Fibroblast of lung (primary cell): ENCODE measurements around the gene ACP1.

Experiments
- CTCF ChIP-seq, 2 donors: IDR thresholded peaks in 1 of 2; conservative IDR thresholded peaks in 1 of 2; 1 replicate in 1 of 2; 2 replicates in 1 of 2; pipeline ENCODE4 v1.5.1; 2011 to 2012; ENCODE audit warnings: low read length in 2 of 2, control low read depth in 1 of 2, inconsistent platforms in 1 of 2, low read depth in 1 of 2, mild to moderate bottlenecking in 1 of 2
- EZH2 ChIP-seq: IDR thresholded peaks from 2 replicates; pipeline ENCODE4 v1.5.1; 2012; ENCODE audit warnings: low read length, control low read depth, mild to moderate bottlenecking; ENCODE audit errors: missing control alignments

GRCh38 chr2:238431-238830 is 26.3 kb upstream of the ACP1 start:
- TF ChIP-seq EZH2 (no peak), CTCF (conservative IDR thresholded peaks at IDR 0.05 in 1 of 2, IDR thresholded peaks at IDR 0.05 in 1 of 2; ENCODE audit: low read depth in 1 of 2, low read length in 2 of 2) (no peak)
